Psoas muscle (tissue), 8 donors: ENCODE data around the gene LDB1. TPM values are rescaled to one million over a fixed set of nuclear protein-coding genes. Genes with fewer than 3 reads are reported as not detected.

Source experiments
- ATAC-seq, 4 donors: fragments of 200-7000 bp; cut with Tn5 transposase; one replicate each; pipeline ENCODE4 v1.9.1; 2020; ENCODE audit warnings: moderate library complexity in 3 of 4, mild to moderate bottlenecking in 2 of 4
- DNase-seq, 2 donors: peaks; one replicate each; pipeline ENCODE4 v3.0.0-alpha.2; 2020
- H3K27ac ChIP-seq: fragments of 200-600 bp; one replicate; pipeline ENCODE4 v1.8.0; 2022
- H3K27me3 ChIP-seq, 3 donors: fragments of 200-600 bp in 1 of 3; one replicate each; pipeline versions ENCODE4 v1.6.1 to v1.8.0; 2013 to 2022; ENCODE audit warnings: low read length in 2 of 3, mild to moderate bottlenecking in 2 of 3, moderate library complexity in 1 of 3; ENCODE audit not compliant: insufficient read depth in 3 of 3
- H3K36me3 ChIP-seq, 2 donors: fragments of 200-600 bp in 1 of 2; one replicate each; pipeline versions ENCODE4 v1.6.1 to v1.8.0; 2013 to 2022; ENCODE audit warnings: low read depth in 1 of 2, mild to moderate bottlenecking in 1 of 2, moderate library complexity in 1 of 2; ENCODE audit not compliant: insufficient read depth in 1 of 2
- H3K4me1 ChIP-seq: fragments of 200-600 bp; one replicate; pipeline ENCODE4 v1.8.0; 2022
- H3K4me3 ChIP-seq: fragments of 200-600 bp; one replicate; pipeline ENCODE4 v1.8.0; 2022; ENCODE audit warnings: mild to moderate bottlenecking
- H3K9me3 ChIP-seq: fragments of 200-600 bp; one replicate; pipeline ENCODE4 v1.8.0; 2022
- WGBS, 3 donors: extraction: QIAGEN DNeasy Blood & Tissue Kit; methylation state at CpG; one replicate each; pipeline versions ENCODE4 v1.1.6 to v1.1.7; 2013; 5-methylcytosine and 5-hydroxymethylcytosine counted together
- intact Hi-C, 2 donors: fragments of 100-400 bp; cut with DNase I; formaldehyde crosslinking; loops; one replicate each; pipeline versions ENCODE4 v1.11.0 to v1.14.2; 2022
- polyA plus RNA-seq, 3 donors: library from polyadenylated mRNA; stranded (reverse); fragments of 200-250 nt; gene quantifications; one replicate each; pipeline ENCODE4 v1.2.3, GENCODE V29; 2013
- total RNA-seq, 4 donors: library from RNA; stranded (reverse); fragmentation: NEBNext Ultra II Directional in 2 of 4; extraction: Animal tissue kit (Norgen Biotek cat#: 25700) in 2 of 4; gene quantifications; one replicate each; pipeline versions ENCODE4 v1.2.1 to v1.2.4, GENCODE V29; 2021 to 2023
- TF ChIP-seq, protein P1 (sequence below): fragments of 200-600 bp; IDR thresholded peaks from one replicate; pipeline ENCODE4 v1.8.0; 2022; ENCODE audit warnings: antibody characterized with exemption
- donor health status: healthy with polysubstance abuse.
- donor health status: DM: no; HTN: no; CAD: no; lungs with moderate emphysema.
- donor health status: Bipolar disorder and iron deficiency.
- donor health status: healthy.
- donor health status: DM: yes; HTN: yes; CAD: no.
- donor health status: DM: no; HTN: no; CAD: no.
- donor health status: DM: no; HTN: no; CAD: no.
- donor health status: DM: yes; HTN: yes; CAD: no.

The LDB1 gene
- total and polyA plus RNA-seq, 7 donors, result 13.9 to 29.8 (median 24.7) TPM

DNA sequence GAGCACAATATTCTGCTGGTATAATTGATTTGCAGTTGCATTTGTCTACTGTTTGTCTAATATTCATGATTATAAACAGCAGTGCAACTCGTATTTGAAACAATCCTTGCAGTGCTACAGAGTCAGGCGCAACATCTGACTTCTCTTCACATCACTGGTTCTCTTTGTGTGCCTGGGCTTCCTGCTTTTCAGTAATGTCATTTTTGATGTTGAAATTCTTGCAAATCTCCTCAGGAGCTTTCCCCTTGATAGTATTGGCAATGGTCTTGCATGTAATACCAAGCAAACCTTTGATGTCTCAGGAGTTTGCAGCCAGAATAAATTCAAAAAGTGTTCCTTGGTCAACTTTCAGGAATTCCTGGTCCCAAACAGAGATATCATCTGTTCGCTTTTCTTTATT lies 34.8 kb downstream of the LDB1 start:
- 90 to 93% (median 93%) methylated on average over 3 of the region's 3 CpGs for WGBS, 3 donors
- H3K27me3 ChIP-seq, result no peaks in the 10 kb centered on the region
- no peaks in the 10 kb centered on the region for H3K9me3 ChIP-seq
- TF ChIP-seq, protein P1, sequence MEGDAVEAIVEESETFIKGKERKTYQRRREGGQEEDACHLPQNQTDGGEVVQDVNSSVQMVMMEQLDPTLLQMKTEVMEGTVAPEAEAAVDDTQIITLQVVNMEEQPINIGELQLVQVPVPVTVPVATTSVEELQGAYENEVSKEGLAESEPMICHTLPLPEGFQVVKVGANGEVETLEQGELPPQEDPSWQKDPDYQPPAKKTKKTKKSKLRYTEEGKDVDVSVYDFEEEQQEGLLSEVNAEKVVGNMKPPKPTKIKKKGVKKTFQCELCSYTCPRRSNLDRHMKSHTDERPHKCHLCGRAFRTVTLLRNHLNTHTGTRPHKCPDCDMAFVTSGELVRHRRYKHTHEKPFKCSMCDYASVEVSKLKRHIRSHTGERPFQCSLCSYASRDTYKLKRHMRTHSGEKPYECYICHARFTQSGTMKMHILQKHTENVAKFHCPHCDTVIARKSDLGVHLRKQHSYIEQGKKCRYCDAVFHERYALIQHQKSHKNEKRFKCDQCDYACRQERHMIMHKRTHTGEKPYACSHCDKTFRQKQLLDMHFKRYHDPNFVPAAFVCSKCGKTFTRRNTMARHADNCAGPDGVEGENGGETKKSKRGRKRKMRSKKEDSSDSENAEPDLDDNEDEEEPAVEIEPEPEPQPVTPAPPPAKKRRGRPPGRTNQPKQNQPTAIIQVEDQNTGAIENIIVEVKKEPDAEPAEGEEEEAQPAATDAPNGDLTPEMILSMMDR, result no peak
- DNase-seq (no peak), ATAC-seq (no peak)
- no peaks in the 10 kb centered on the region for H3K36me3 ChIP-seq
- H3K4me3 ChIP-seq, result no peak overlapping the region
- H3K27ac ChIP-seq, result no peak overlapping the region
- H3K4me1 ChIP-seq, result no peaks in the 10 kb centered on the region
- intact Hi-C loops, result no loop called here

DNA sequence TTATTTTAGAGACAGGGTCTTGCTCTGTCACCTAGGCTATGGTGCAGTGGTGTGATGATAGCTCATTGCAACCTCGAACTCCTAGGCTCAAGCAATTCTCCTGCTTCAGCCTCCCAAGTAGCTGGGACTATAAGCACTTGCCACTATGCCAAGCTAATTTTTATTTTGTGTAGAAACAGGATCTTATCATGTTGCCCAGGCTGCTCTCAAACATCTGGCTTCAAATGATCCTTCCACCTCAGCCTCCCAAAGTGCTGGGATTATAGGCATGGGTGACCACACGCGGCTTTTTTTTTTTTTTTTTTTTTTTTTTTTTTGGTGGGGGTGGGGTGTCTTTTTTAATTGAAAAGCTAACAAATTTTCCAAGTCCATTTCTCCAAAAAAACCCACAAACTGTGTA lies 36.6 kb downstream of the LDB1 start:
- Histone ChIP-seq H3K27ac (no peak overlapping the region), H3K27me3 (no peaks in the 10 kb centered on the region), H3K4me3 (no peak overlapping the region), H3K36me3 (no peaks in the 10 kb centered on the region), H3K9me3 (no peaks in the 10 kb centered on the region), H3K4me1 (no peaks in the 10 kb centered on the region)
- intact Hi-C loops, result no loop called here
- DNase-seq (no peak), ATAC-seq (no peak)
- TF ChIP-seq, protein P1, result no peak
- 80 to 87% (median 84%) methylated on average over 3 of the region's 3 CpGs for WGBS, 3 donors

DNA sequence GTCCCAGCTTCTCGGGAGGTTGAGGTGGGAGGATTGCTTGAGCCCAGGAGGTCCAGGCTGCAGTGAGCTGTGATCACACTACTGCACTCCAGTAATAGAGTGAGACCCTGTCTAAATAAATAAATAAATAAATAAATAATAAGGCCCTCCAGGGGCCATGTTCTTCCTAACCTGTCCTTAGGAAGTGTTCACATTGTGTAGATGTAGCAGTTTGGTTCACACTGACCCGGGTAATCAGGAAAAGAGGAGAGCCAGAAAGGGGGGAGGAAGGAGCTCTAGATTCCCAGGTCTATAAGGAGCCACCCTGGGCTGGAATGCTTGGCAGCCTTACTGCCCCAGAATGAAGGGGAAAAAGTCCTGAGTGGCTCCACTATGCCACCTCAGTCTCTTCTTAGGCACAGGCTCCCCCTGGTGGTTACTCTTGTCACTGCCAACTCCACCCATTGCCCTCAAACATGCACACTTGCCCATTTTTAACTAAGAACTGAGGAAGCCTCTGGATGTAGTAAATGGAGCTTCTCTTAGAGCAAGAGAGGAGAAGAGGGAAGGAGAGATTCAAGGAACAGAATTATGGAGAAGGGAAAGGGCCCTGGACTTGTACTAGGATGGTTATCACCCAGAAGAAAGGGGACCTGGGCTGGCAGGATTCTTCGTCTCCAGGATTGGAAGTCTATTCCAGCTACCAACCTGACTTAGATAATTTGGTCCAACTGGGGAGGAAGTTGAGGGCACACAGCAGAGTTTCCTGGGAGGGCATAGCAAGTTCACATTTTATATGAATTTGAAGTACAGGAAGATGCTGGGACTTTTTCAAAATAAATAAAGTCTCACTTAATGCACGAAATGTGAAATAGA lies 47.3 kb downstream of the LDB1 start:
- ATAC-seq (peak; percentile 88 to 94 (median 90)), DNase-seq (peak; percentile 77 to 83)
- Histone ChIP-seq H3K27ac (no peak overlapping the region), H3K4me3 (no peak overlapping the region), H3K4me1 (peaks cover 3% of the 10 kb centered on the region), H3K27me3 (no peaks in the 10 kb centered on the region), H3K9me3 (no peaks in the 10 kb centered on the region), H3K36me3 (no peaks in the 10 kb centered on the region)
- intact Hi-C loops, result loop anchor here (2.0 to 10.0 kb wide), 5 partner anchors 34 to 231 kb away; partner anchors contain the start of gene KCNIP2 (in 2 of the 2)
- TF ChIP-seq, protein P1, result peak; percentile 92
- 69 to 81% (median 75%) methylated on average over 4 of the region's 4 CpGs for WGBS, 3 donors

DNA sequence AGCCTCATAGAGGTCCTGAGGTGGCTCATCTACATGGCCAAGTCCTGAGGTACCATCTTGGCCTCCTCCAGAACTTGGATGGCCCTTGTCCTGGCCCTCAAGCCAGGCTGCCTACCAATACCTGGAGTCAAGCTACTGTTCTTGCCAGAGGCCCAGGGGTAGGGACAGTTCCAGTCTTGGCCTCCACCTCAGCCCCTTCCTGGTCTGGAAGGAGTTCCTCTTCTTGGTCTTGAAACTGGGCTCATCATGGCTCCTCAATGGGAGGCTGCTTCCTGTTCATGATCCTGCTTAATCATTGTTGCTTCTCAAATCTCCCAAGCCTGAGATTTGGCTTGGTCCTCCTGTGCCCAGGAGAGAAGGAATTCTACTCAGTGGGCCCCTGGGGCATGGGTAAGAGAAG lies 51.1 kb downstream of the LDB1 start:
- Histone ChIP-seq H3K27me3 (no peaks in the 10 kb centered on the region), H3K9me3 (no peaks in the 10 kb centered on the region), H3K4me1 (peaks cover 21% of the 10 kb centered on the region), H3K27ac (no peak overlapping the region), H3K4me3 (no peak overlapping the region), H3K36me3 (peaks cover 0 to 9% of the 10 kb centered on the region in 2 donors)
- ATAC-seq (no peak), DNase-seq (no peak)
- TF ChIP-seq, protein P1, result no peak
- intact Hi-C loops, result no loop called here
